ENCODE measurements around the gene LSM3. TPM values are rescaled to one million over a fixed set of nuclear protein-coding genes. Genes with fewer than 3 reads are reported as not detected.

Gene LSM3
- total RNA-seq, 4 donors from 2014 or later: 11.6 to 16.8 (median 14.2) TPM

- in situ Hi-C loops (cut with MboI; ENCODE audit: low sequenced_read_pairs in 4 of 4) (no loop called here), intact Hi-C loops (cut with DNase I; ENCODE audit: low total_unique reads) (no loop called here)
- Histone ChIP-seq H3K36me3 (no peaks in the 10 kb centered on the region), H3K4me1 (no peaks in the 10 kb centered on the region), H3K4me3 (no peak overlapping the region), H3K9me3 (no peaks in the 10 kb centered on the region), H3K27ac (no peak overlapping the region), H3K27me3 (no peaks in the 10 kb centered on the region)
- TF ChIP-seq POLR2A (IDR thresholded peaks at IDR 0.05): no peak
- no peak for TF ChIP-seq CTCF (IDR thresholded peaks at IDR 0.05 in 4 of 5, conservative IDR thresholded peaks at IDR 0.05 in 1 of 5)
- ATAC-seq (no peak), DNase-seq (no peak)
These were observed 66.6 kb downstream of the LSM3 start for GRCh38 chr3:14245248-14245639.

DNA sequence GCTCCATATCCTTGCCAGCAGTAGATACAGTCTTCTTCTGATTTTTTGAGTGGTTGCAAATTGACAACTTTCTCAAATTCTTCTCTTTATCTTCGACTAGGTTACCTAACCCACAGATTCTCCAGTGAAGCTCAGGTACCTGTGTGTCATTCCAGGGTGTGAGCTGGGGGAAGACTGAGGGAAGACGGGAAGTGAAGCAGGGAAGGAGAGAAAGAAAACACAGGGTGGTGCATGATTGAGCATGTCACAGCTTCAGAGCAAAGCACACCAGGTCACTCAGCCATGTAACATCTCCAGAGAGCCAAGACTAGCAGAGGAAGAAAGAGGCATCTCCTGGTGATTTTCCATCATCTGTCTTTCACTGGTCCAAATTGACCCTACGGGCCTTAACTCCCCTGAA, 67.2 kb downstream of the LSM3 start:
- no peaks in the 10 kb centered on the region for H3K4me1 ChIP-seq
- no peak overlapping the region for H3K4me3 ChIP-seq
- DNase-seq: no peak
- no peak for TF ChIP-seq POLR2A (IDR thresholded peaks at IDR 0.05)
- no peak for TF ChIP-seq CTCF (IDR thresholded peaks at IDR 0.05 in 4 of 5, conservative IDR thresholded peaks at IDR 0.05 in 1 of 5)
- H3K27me3 ChIP-seq: no peaks in the 10 kb centered on the region
- intact Hi-C loops (cut with DNase I; ENCODE audit: low total_unique reads) (no loop called here), in situ Hi-C loops (cut with MboI; ENCODE audit: low sequenced_read_pairs in 4 of 4) (no loop called here)
- H3K36me3 ChIP-seq: no peaks in the 10 kb centered on the region
- no peak overlapping the region for H3K27ac ChIP-seq
- ATAC-seq: no peak
- H3K9me3 ChIP-seq: no peaks in the 10 kb centered on the region

GRCh38 chr3:14246414-14246813, 67.8 kb downstream of the LSM3 start:
- no peak overlapping the region for H3K4me3 ChIP-seq
- intact Hi-C loops (cut with DNase I; ENCODE audit: low total_unique reads): no loop called here
- H3K9me3 ChIP-seq: no peaks in the 10 kb centered on the region
- no peak for ATAC-seq
- no peaks in the 10 kb centered on the region for H3K4me1 ChIP-seq
- DNase-seq: no peak
- H3K36me3 ChIP-seq: no peaks in the 10 kb centered on the region
- no peaks in the 10 kb centered on the region for H3K27me3 ChIP-seq
- no peak overlapping the region for H3K27ac ChIP-seq
- in situ Hi-C loops (cut with MboI; ENCODE audit: low sequenced_read_pairs in 4 of 4): no loop called here
- TF ChIP-seq CTCF (IDR thresholded peaks at IDR 0.05 in 4 of 5, conservative IDR thresholded peaks at IDR 0.05 in 1 of 5) (no peak), POLR2A (IDR thresholded peaks at IDR 0.05) (no peak)

DNA sequence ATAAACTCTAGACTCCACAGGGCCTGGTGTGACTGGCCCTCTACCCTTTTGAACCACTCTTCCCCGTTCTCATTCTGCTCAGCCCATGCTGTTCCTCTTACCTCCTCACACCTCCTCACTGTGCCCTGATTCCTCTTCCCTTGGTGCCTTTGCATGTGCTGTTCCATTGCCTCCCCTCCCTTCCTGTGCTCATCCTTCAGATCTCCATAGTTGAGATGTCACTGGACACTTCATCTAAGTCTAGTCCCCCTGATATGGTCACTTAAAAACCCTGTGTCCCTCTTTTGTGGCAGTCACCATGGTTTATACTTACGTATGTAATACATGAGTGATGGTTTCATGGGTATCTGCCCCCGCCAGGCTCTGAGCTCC, 69.8 kb downstream of the LSM3 start:
- no peaks in the 10 kb centered on the region for H3K27me3 ChIP-seq
- in situ Hi-C loops (cut with MboI; ENCODE audit: low sequenced_read_pairs in 4 of 4): no loop called here

More for the DNA sequence above, 69.8 kb downstream of the LSM3 start:
- TF ChIP-seq CTCF (IDR thresholded peaks at IDR 0.05 in 4 of 5, conservative IDR thresholded peaks at IDR 0.05 in 1 of 5) (no peak), POLR2A (IDR thresholded peaks at IDR 0.05) (no peak)
- intact Hi-C loops (cut with DNase I; ENCODE audit: low total_unique reads): no loop called here
- H3K36me3 ChIP-seq: no peaks in the 10 kb centered on the region
- H3K27ac ChIP-seq: peak overlapping the region in 3 of 4 donors; percentile 24 to 54 (median 31)
- ATAC-seq (no peak), DNase-seq (no peak)
- no peaks in the 10 kb centered on the region for H3K9me3 ChIP-seq
- H3K4me1 ChIP-seq: no peaks in the 10 kb centered on the region
- H3K4me3 ChIP-seq: no peak overlapping the region

Measured in gastrocnemius medialis (tissue), 4 donors.